ENCODE data around the gene PRKG1. TPM values are rescaled to one million over a fixed set of nuclear protein-coding genes. Genes with fewer than 3 reads are reported as not detected.
"Not testable (repeated sequence)": the region's sequence is repeated elsewhere in the genome, so short reads cannot be mapped to it uniquely, and the experiment has no call there.

PRKG1 gene
- total RNA-seq, 4 donors from 2014 or later: 24.0 to 89.1 (median 45.7) TPM

DNA sequence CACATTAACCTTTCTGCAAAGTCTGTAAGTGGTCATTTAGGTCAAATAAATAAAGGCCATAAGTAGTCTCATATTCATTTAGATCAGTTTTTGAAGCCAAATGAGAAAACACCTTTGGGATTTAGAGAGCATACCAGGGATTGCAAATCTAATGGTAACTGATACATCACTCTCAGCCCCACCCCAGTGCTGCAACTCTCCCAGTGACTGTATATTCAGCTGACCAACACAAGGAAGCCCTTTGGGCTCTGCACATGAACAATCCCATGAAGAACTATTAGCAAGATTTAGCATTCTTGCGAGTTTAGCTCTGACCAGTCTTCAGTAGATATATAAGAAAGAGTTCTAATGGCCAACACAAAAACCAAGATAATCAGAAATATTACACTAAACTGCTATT is 372.8 kb downstream of the PRKG1 start:
- Histone ChIP-seq H3K9me3 (no peaks in the 10 kb centered on the region), H3K27me3 (no peaks in the 10 kb centered on the region), H3K36me3 (no peaks in the 10 kb centered on the region), H3K27ac (no peak overlapping the region), H3K4me3 (no peak overlapping the region), H3K4me1 (no peaks in the 10 kb centered on the region)
- TF ChIP-seq POLR2A (IDR thresholded peaks at IDR 0.05): no peak
- TF ChIP-seq, protein P1, sequence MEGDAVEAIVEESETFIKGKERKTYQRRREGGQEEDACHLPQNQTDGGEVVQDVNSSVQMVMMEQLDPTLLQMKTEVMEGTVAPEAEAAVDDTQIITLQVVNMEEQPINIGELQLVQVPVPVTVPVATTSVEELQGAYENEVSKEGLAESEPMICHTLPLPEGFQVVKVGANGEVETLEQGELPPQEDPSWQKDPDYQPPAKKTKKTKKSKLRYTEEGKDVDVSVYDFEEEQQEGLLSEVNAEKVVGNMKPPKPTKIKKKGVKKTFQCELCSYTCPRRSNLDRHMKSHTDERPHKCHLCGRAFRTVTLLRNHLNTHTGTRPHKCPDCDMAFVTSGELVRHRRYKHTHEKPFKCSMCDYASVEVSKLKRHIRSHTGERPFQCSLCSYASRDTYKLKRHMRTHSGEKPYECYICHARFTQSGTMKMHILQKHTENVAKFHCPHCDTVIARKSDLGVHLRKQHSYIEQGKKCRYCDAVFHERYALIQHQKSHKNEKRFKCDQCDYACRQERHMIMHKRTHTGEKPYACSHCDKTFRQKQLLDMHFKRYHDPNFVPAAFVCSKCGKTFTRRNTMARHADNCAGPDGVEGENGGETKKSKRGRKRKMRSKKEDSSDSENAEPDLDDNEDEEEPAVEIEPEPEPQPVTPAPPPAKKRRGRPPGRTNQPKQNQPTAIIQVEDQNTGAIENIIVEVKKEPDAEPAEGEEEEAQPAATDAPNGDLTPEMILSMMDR (IDR thresholded peaks at IDR 0.05): no peak
- DNase-seq: no peak

DNA sequence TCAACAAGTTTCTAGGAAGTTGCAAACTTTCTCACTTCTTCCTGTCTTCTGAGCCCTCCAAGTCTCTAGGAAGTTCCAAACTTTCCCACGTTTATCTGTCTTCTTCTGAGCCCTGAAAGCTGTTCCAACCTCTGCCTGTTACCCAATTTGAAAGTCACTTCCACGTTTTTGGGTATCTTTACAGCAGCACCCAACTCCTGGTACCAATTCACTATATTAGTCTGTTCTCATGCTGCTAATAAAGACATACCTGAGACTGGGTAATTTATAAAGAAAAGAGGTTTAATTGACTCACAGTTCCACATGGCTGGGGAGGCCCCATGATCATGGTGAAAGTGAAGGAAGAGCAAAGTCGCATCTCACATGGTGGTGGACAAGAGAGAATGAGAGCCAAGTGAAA is 381.5 kb downstream of the PRKG1 start:
- not testable (repeated sequence) for DNase-seq, H3K4me3 ChIP-seq, H3K9me3 ChIP-seq, H3K36me3 ChIP-seq, H3K27me3 ChIP-seq, H3K27ac ChIP-seq, H3K4me1 ChIP-seq

DNA sequence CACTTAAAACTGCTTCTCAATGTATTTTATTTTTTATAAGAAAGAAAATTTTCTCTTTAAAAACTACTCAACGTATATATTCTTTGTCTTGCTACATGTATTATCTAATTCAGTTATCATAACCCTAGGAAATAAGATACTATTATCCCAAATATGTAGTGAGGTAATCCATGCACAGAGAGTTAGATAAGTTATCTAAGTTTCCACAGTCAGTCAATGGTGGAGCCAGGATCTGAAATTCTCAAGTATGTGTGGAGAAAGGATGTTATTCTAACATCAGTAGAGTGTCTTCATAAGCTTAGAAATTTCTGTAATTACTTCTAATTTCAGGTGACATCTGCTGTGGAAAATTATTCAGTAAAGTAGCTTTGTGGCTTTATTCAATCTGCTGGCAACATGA is 385.2 kb downstream of the PRKG1 start:
- Histone ChIP-seq H3K27me3 (no peaks in the 10 kb centered on the region), H3K4me1 (no peaks in the 10 kb centered on the region), H3K27ac (no peak overlapping the region), H3K4me3 (no peak overlapping the region), H3K36me3 (no peaks in the 10 kb centered on the region), H3K9me3 (no peaks in the 10 kb centered on the region)
- TF ChIP-seq, protein P1 (IDR thresholded peaks at IDR 0.05): no peak
- TF ChIP-seq POLR2A (IDR thresholded peaks at IDR 0.05): no peak
- DNase-seq: no peak

DNA sequence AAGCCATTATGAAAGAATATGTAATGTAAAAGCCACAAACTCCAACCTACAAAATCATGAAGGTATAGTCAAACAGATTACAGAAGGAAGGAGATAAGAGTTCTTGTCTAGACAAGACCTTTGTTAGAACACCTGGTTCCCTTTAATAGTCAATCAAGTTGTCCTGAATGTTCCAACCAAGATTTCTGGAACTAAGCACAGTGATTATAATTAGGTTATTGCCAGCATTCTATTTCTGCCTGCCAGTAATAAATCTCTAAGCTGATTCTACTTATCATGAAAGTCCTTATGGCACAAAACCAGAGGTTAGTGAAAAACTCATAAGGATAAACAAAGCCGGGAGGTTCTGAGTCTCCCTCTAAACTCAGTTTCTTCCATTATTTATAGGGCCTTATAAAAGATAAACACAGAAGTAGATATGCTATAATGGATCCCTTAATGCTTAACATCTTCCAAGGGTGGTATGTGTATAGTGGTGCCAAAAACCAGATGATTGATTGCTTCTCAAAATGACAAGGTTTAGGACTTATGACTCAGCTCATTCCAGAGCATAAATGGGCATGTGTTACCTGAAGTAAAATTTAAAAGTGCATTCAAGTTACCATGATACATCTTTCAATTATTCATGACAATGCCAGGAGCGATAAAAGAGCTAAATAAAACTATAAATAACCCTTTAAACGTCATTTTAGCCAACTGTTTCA is 387.9 kb downstream of the PRKG1 start:
- DNase-seq: no peak
- H3K4me3 ChIP-seq: no peak overlapping the region
- no peaks in the 10 kb centered on the region for H3K36me3 ChIP-seq
- no peak overlapping the region for H3K27ac ChIP-seq
- no peak for TF ChIP-seq POLR2A (IDR thresholded peaks at IDR 0.05)
- TF ChIP-seq, protein P1 (IDR thresholded peaks at IDR 0.05): no peak
- no peaks in the 10 kb centered on the region for H3K27me3 ChIP-seq
- H3K4me1 ChIP-seq: no peaks in the 10 kb centered on the region
- no peaks in the 10 kb centered on the region for H3K9me3 ChIP-seq

DNA sequence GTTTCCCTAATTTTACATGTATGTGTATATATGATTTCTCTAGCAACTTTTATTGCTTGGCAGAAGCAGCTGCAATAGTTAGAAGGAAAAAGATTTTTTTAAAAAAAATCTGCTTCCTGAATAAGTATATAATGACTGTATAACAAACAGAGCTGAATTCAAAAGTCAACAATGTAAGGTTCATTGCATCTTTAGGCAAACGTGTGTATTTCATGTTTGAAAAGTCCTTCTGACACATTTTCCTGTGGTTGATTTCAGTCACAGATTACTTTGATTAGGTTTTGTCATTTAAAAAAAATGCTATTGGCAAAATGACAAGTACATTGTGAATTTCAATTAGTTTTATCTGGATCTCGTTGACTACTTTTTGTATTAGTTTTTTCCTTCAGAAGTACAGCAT is 394.1 kb downstream of the PRKG1 start:
- no peak for DNase-seq
- H3K27me3 ChIP-seq: no peaks in the 10 kb centered on the region
- no peaks in the 10 kb centered on the region for H3K9me3 ChIP-seq
- H3K36me3 ChIP-seq: no peaks in the 10 kb centered on the region
- no peak overlapping the region for H3K4me3 ChIP-seq
- no peak overlapping the region for H3K27ac ChIP-seq
- TF ChIP-seq, protein P1 (IDR thresholded peaks at IDR 0.05): no peak
- no peak for TF ChIP-seq POLR2A (IDR thresholded peaks at IDR 0.05)
- H3K4me1 ChIP-seq: no peaks in the 10 kb centered on the region

DNA sequence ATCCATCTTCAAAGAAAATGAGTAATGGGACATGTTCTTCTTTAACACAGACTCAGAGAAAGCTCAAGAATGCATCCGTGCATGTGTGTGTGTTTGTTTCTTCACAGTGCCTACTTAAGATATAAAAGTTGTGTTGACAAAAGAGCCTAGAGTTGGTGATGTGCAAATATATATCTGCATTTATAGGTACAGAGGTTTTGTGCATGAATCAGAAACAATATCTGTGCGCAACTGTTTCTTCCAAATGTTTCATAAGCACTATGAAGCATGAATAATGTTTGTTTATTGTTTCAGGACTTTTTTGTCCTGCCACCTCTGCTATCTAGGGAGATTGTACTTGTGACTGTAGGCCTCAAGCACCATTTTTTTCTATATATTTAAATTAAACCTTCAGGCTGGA is 395.4 kb downstream of the PRKG1 start:
- Histone ChIP-seq H3K4me3 (no peak overlapping the region), H3K27ac (no peak overlapping the region), H3K9me3 (no peaks in the 10 kb centered on the region), H3K36me3 (no peaks in the 10 kb centered on the region), H3K27me3 (no peaks in the 10 kb centered on the region), H3K4me1 (no peaks in the 10 kb centered on the region)
- TF ChIP-seq, protein P1 (IDR thresholded peaks at IDR 0.05): no peak
- no peak for TF ChIP-seq POLR2A (IDR thresholded peaks at IDR 0.05)
- no peak for DNase-seq

All from Peyer's patch (tissue), 4 donors.